ENCODE results near the gene TLR9.
A peak's percentile ranks its signal among the peaks of the same experiment; 100 is the strongest.

TLR9 gene

GRCh38 chr3:52247409-52248164, 22.1 kb upstream of the TLR9 start:
- no peak for DNase-seq (ENCODE audit: low read depth in 2 of 2)

- DNase-seq (ENCODE audit: low read depth in 2 of 2) = no peak
Measured at GRCh38 chr3:52246728-52247408, 21.4 kb upstream of the TLR9 start.

GRCh38 chr3:52246264-52246620, 20.8 kb upstream of the TLR9 start:
- no peak for DNase-seq (ENCODE audit: low read depth in 2 of 2)

- peak in 1 of 2 donors; percentile 45 for DNase-seq (ENCODE audit: low read depth in 2 of 2)
Measured at GRCh38 chr3:52245322-52246263, 20.1 kb upstream of the TLR9 start, which contains the start of gene PPM1M. PPM1M (plus strand) TSS chr3:52245759; CDS start chr3:52245825, 66 bp downstream.

GRCh38 chr3:52243791-52244628, 18.6 kb upstream of the TLR9 start:
- DNase-seq (ENCODE audit: low read depth in 2 of 2) = no peak

GRCh38 chr3:52242039-52242438, 16.6 kb upstream of the TLR9 start:
- no peak for DNase-seq (ENCODE audit: low read depth in 2 of 2)

- DNase-seq (ENCODE audit: low read depth in 2 of 2) = no peak
Measured at GRCh38 chr3:52240886-52241370, 15.5 kb upstream of the TLR9 start.

GRCh38 chr3:52240059-52240885, 14.8 kb upstream of the TLR9 start:
- DNase-seq (ENCODE audit: low read depth in 2 of 2) = peak in 1 of 2 donors; percentile 52

GRCh38 chr3:52238761-52239701, 13.6 kb upstream of the TLR9 start, which contains the start of gene TWF2:
TWF2 (minus strand) TSS chr3:52239158; CDS start chr3:52239016, 142 bp downstream.
- peak; percentile 84 to 87 for DNase-seq (ENCODE audit: low read depth in 2 of 2)

GRCh38 chr3:52238193-52238760, 12.8 kb upstream of the TLR9 start:
- no peak for DNase-seq (ENCODE audit: low read depth in 2 of 2)

- DNase-seq (ENCODE audit: low read depth in 2 of 2) = no peak
Measured at GRCh38 chr3:52237657-52238172, 12.3 kb upstream of the TLR9 start.

- no peak for DNase-seq (ENCODE audit: low read depth in 2 of 2)
Measured at GRCh38 chr3:52237006-52237656, 11.7 kb upstream of the TLR9 start.

GRCh38 chr3:52236424-52236886, 11.0 kb upstream of the TLR9 start:
- no peak for DNase-seq (ENCODE audit: low read depth in 2 of 2)

GRCh38 chr3:52234516-52235447, 9.3 kb upstream of the TLR9 start:
- no peak for DNase-seq (ENCODE audit: low read depth in 2 of 2)

- DNase-seq (ENCODE audit: low read depth in 2 of 2) = no peak
Measured at GRCh38 chr3:52233968-52234367, 8.5 kb upstream of the TLR9 start.

GRCh38 chr3:52233108-52233591, 7.7 kb upstream of the TLR9 start:
- DNase-seq (ENCODE audit: low read depth in 2 of 2) = no peak
